ENCODE data around the gene POTEF.
"Not testable (repeated sequence)": the region's sequence is repeated elsewhere in the genome, so short reads cannot be mapped to it uniquely, and the experiment has no call there.

POTEF gene

DNA sequence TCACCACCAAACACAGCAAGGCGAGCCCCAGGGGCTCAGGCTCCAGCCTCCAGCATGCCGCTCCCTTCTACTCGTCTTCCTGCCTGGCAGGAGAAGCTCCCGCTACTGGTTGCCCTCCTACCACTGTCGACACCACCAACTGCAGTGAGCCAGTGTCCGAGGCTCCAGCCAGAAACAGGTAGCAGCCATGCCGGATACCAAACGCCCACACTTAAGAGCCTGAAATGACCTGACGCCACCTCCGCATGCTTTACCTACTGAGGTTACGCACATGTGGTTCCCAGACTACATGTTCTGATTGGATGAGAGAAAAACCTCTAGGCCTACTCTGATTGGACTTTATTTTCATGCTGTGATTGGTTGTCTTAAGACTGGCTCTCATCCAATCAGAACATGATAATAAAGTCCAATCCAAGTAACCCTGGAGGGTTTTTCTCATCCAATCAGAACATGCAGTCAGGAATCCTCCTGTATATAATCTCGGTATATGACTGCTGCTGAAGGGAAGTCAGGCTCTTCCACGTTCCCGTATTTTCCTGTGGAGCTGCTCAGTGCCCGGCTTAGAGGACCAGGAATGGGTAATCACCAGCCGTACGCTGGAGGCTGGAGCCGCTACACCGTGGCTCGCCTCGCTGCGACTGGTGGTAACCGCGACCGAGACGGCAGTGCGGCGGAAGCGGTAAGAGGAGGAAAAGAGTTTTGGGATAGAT, at the start of gene POTEF:
Gene POTEF (minus strand): TSS at position 103 of the 710 bp plus-strand sequence. CDS start 8,707 bp downstream, outside the sequence.
- not testable (repeated sequence) for DNase-seq

DNA sequence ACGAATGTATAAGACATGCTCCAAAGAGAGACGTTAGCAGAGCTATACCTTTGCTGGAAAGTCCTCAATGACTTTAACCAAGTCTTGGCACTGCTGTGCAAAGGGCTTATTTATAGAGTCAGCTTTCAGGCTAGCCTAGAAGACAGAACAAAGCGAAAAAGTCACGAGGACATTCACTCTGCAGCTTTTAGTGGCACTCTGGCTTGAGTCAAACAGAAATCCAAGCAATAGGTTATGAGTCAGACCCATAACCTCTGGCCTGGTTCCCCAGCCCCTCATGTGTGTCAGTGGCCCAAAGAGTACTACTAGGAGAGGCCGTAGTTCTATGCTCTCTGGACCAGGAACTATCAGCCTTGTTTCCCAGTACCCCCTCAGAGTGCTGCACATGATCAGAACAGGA, 45.8 kb upstream of the POTEF start:
- DNase-seq: not testable (repeated sequence)

DNA sequence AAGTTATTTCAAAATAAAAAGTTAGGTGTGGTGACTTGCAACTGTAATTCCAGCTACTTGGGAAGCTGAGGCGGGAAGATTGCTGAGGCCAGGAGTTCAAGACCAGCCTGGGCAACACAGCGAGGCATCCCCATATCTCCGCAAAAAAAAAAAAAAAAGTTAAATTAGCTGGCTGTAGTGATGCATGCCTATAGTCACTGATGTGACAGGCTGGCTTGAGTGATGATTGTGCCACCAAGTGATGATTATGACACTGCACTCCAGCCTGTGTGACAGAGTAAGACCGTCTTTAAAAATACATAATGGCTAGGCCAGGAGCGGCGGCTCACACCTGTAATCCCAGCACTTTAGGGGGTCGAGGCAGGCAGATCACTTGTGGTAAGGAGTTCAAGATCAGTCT, 40.9 kb upstream of the POTEF start:
- no peak for DNase-seq

DNA sequence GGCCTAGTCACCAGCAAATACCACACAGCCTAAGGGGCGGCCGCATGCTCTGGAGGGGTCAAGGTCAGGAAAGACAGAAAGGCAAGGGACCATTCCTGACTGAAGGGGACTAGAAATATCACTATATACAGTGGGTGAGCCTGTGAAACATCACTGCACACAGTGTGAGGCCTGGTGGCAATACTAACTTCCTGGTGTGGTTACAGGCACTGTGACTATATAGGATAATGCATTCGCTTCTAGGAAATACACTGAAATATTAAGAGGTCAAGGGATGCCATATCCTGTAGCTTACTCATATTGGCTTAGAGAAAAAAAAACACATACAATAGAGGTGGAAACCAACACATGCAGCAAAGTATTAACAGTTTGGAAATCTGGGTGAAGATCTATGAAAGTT, 40.1 kb upstream of the POTEF start:
- not testable (repeated sequence) for DNase-seq

DNA sequence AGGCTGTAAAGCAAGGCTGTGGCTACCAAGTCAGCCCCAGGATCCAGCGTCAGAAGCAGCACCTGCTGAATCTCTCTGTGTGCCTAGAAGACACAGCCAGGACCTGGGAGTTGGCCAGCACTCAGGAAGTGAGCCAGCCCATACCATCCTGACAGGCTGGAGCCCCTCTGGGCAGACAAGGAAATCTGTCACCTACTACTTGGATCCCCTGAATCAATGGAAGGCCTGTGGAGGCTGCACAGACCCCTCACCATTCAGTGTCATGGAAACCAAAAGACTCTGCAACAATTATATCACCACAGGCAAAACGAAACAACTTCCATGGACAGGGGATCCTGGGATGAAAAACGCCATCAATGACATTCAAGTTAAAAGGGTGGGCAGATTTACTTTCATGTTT, 37.6 kb upstream of the POTEF start:
- DNase-seq: not testable (repeated sequence)

DNA sequence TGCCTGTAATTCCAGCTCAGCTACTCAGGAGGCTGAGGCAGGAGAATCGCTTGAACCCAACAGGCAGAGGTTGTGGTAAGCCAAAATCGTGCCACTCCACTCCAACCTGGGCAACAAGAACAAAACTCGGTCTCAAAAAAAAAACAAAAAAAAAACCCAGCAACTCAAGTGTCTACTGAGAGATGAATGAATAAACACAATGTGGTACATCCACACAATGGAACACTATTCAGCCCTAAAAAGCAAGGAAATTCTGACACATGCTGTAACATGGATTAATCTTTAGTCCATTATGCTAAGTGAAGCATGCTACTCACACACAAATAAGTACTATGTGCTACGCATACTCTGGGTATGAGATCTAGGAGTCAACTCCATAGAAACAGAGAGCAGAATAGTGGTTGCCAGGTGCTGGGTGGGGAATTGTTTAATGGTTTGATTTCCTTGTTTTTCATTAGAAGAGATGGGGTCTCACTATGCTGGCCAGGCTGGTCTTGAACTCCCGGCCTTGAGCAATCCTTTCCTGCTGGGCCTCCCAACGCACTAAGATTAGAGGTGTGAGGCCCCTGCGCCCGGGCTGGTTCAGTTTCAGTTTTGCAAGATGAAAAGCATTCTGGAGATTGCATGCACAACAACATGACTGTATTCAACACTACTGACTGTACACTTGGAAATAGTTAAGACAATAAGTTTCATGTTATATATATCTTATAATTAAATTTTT, 36.4 kb upstream of the POTEF start:
- DNase-seq: no peak

DNA sequence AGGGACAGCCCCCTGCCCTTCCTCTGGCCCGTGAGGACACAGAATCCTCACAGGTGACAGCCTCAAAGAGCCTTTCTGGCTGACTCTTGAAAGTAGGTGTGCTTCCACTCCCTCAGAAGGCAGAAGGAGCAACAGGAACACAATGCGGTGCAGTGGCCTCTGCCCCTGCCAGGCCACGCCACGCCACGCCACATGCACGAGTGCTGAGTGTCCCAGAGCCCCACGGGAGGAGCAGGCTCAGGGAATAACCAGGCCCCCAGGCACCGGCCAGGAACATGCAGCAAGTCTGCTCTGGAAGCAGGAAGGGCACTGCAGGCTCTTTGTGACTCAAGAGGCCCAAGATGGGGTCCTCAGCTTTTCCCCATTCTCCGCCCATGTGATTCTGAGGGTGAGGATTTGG, 33.9 kb upstream of the POTEF start:
- DNase-seq: no peak

DNA sequence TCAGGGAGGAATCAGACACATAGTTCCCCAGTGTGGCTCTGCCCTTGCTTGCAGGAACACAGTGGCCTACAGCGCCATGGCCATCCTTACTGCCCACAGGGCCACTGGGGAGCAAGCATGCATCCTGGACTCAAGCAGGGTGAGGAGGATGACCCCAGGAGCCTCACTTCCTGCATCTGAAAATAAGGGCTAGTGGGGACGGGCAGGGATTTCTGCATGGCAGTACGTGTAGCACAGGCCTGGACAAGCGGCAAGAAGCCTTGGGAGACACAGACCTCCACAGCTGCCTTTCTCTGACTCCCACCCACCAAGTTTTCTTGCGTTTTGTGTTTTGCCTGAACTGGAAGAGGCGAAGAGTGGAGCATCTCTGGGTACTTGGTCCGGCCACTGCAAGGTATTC, 33.5 kb upstream of the POTEF start:
- DNase-seq: not testable (repeated sequence)

DNA sequence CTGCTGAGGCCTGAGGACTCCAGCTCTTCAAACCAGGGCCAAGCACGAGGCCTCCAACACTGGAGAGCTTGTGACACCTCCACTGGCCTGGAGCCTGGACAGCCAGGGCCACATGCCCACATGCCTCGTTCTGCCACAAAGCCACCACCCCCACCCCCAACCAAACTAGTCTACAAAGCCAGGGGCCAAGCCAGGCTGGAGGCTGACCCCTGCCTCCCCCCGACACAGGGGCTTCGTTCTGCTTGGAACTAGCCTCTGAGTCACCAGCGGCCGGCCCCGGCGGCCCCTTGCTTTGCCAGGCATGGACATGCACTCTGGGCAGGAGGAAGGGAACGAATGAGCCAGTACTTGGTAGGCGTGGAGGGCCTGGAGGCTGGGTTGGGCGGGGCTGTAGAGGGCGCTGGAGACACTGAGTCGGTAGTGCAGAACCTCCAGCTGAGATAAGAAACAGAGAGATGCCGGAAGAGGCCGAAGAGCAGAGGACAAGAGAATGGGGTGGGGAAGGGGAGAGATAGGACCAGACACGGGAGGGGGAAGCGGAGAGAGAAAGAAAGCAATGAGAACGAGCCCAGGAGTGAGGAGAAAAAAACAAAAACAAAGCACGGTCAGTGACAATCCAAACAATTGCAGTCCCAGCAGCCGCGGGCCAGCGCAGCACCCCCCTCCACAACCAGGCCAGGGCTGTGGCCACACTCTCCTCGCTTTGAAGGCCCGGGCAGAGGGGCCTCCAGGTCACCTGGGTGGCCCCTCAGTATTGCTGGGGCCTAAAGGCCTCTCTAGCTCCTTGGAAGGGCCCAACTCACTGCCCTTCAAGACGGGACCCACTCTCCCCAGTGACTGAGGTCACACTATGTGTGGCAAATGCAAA, 32.0 kb upstream of the POTEF start:
- DNase-seq: not testable (repeated sequence)

DNA sequence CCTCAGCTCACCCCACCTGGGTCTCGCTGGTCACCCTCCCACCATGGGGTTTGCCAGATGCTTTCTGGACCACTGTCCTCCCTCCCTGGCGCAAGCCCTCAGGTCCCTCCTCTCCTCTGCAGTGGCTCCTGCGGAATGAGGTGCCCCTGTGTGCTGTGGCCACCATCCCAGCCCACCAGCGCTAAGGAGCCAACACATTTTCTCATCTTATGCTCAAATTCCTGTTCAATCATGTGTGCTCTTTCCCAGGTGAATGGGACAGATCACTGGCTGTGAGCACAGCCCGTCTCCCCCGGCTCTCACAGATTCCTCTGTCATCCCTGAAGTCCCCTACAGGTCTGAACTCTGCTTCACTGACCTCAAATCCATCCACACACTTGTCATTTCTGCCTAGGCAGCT, 31.1 kb upstream of the POTEF start:
- DNase-seq: no peak

DNA sequence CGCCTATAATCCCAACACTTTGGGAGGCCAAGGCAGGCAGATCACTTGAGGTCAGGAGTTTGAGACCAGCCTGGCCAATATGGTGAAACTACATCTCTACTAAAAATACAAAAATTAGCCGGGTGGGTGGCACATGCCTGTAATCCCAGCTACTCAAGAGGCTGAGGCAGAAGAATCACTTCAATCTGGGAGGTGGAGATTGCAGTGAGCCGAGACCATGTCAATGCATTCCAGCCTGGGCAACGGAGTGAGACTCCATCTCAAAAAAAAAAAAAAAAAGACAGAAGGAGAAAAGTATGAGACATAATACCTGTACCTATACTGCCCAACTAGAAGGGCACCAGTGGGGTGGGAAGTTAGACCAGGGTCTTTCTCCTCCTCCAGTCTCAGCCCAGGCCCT, 30.4 kb upstream of the POTEF start:
- DNase-seq: not testable (repeated sequence)

DNA sequence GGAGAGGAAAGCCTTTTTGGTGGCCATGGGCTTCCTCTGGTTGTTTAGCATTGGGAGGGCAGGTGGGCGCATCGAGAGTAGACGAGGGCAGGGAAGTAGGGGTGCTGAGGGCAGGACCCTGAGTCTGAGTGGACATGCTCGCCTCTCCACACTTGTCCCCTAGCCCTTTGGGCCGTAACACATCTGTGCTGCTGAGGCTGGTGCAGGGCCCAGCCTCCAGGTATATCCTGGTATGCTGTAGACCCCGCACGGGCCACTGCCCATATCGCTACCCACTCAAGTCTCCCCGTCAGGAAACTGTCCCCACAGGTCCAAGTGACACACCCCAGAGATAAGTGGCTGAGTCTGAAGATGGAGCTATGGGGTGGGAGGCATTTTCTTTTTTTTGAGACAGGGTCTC, 29.6 kb upstream of the POTEF start:
- DNase-seq: no peak

DNA sequence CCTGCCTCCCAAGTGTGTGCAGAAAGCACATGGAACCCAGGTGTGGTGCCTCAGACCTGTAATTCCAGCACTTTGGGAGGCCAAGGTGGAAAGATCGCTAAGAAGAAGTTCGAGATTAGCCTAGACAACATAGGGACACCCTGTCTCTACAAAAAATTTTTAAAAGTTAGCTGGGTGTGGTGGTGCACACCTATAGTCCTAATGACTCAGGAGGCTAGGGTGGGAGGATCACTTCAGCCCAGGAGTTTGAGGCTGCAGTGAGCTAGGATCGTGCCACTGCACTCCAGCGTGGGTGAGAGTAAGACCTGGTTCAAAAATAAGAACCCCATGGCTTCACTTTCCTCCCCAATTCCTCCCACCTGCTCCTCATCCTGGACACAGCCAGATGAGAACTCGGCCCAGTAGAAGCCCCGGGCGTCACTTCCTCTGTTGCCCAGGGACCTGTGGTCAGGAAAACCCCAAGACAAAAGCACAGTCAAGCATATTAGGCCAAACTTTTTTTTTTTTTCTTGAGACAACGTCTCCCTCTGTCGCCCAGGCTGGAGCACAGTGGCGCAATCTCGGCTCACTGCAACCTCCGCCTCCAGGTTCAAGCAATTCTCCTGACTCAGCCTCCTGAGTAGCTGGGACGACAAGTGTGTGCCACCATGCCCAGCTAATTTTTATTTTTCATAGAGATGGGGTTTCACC, 28.9 kb upstream of the POTEF start:
- DNase-seq: not testable (repeated sequence)

DNA sequence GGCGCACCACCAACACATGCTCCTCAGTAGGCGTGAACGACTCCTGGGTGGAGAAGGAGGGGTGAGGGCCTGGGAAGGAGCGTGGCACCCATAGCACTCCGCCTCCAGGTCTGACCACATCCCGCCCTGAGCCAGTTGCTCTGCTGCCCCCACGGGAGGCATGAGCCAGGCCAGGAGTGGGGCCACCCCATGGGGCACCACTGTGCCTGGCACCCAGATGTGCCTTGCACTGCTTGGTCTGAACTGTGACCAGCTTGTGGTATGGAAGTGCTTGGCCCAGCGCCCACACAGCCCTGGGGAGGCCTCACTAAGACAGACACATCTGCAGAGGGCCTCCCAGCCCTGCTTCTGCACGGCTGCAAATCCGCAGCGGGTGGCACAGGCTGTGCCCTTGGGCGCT, 28.3 kb upstream of the POTEF start:
- DNase-seq: not testable (repeated sequence)

DNA sequence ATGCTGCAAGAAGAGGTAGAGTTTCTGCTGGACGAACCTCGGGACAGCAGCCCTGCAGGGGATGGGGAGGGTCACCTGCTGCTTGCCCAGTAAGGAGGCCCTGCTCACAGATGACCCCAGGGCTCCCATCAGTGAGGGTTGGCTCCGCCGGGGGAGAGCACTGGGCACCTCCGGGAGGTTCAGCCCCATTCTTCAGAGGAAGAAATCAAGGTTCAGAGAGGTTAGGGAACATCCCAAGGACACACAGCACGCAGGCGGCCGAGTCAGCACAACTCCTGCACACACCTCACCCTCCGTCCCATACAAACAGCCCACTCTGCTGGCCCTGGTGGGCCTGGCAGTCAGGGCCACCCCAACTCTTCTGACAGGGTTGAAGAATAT, 27.6 kb upstream of the POTEF start:
- no peak for DNase-seq

DNA sequence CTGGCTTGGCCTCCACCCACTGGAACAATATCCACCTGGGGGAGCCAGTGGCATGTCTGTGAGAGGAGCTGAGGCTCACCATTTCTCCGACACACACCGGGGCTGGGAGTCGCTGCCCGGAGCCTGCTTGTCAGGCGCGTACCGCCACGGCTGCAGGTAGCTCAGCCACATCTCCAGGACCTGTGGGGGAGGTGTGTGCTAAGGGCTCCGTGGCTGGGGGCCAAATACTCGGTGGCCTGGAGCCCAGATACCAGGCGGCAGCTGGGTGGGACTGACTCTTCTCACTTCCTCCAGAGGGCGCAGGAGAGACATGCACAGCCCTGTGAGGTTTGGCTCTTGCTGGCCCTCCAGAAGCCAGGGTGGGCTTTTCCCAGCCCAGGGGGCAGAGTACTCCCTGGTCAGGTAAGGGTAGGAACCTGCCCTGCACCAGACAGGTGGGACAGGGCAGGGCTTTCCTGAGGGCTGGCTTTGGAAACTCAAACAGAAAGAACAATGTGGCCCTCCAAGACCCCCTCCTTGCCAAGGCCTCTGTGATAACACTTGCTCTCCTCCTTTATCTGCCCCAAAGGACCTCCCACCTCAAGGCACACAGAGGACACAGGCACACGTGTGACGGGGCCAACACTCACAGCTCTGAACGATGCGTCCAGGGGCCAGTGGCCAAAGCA, 27.1 kb upstream of the POTEF start:
- peak; percentile 23 for DNase-seq

DNA sequence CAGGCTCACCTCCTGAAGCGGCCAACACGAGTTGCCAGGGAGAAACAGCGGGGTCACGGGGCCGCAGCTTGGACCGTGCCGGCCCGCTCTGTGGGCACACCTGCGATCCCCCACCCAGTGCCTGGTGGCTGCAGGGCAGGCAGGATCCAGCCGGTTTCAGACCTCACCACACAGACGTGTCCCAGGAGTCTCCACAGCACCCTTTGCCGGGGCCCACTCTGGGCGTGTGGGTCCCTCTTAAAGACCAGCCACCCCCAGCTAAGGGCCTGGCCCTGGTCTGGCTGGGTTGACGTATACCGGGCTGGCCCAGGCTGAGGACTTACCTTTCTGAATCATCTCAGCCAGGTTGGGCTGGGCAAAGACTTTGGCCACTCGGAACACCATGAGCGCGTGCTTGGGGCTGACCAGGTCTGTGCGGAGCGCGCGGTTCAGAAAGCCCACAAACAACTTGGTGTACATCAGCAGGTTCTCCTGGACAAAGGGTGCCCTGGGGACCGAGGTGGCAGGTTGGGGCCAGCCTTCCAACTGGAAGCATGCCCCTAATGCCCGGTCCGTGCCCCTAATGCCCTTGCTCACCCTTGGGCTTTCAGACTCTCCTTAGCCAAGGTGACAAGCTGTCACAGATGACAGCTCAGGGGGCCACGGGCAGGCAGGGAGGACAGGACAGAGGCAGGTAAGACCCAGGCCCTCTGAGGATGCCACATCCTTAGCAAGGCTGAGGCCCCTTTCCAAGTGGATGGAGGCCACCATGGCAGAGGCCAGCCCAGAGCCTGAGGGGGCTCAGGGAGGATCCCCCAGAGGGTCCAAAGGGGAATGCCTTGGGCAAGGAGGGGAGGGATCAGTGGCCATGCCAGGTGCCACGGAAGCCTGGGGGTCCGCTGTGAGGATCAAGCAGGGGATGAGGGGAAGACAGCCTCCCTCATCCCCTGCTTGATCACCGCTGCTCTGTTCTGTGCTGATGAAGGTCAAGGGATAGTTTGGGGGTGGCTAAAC, 26.0 kb upstream of the POTEF start:
- no peak for DNase-seq

DNA sequence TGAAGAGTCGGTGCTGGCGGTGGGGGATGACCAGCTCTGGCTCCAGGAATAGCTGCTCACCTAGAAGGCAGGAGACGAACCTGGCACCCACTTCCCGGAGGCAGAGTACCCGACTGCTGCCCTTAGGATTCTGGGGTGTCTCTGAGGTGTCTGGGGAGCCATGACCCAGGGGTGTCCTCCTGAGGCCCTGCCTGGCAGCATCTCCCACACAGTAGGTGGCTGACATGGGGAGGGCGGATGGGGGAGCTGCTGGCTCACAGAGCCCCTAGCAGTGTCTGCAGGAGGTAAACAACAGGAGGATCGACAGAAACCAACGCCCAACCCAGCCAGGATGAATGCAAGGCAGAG, 25.4 kb upstream of the POTEF start:
- not testable (repeated sequence) for DNase-seq

DNA sequence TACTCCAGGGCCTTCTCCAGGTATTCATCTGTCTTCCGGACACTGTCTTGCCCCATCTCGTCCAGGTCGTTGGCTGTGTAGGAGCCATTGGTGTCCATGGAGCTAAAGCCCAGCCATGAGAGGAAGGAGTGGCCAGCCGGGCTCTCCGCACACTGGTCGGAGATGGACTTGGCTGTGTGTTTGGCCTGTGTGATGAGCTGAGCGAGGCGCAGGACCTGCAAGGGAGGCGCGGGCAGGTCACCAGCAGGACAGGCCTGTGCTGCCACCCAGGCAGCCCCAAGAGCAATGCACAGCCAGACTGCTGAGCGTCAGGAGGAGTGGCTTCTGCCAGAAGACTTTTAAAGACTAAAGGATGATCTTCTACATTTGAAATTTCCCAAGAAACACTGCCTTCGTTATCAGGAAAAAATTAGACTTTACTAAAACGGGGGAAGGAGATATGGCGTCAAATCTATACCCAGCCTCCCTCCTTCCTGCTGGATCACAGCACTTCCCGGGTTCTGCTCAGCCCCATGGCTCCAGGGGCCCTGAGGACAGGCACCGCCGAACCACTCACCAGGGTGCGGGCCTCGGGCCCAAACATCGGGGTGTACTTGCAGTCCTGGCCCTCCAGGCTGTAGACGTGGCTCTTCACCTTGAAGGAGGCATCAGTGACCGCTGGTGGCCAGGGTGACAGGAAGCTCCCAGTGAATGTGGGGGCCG, 24.9 kb upstream of the POTEF start:
- DNase-seq: not testable (repeated sequence)

DNA sequence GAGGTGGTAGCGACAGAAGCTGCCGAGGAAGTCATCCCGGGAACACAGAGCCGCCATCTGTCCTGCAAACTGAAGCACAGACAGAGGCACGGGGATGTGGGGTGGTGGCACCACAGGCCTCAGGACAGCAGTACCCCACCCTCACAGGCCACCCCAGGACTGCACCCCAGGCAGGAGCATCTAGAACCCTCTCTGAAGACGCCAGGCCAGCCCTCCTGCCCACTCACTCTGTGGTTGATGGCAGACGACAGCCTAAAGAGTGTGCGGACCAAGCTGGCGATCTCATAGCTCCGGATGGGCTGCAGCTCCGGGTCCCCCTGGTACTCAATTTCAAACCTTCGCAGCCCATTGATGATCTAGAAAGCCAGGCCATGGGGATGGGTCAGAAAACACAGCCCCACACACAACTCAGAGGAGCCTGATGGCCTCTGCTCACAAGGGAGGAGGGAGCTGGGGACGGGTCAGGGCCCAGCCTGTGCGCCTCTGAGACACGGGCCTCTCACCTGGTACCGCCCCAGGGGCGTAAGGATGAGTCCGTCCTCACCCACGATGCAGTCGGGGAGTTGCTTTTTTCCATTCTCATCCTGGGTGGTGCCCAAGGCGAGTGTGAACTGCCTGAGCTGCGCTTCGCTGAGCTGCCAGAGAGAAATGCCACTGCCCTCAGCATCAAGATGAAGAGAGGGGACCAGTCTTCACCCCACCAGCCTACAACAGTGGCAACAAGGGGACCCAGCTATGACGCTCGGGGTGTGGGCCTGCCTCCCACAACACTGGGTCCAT, 24.0 kb upstream of the POTEF start:
- no peak for DNase-seq

All from stimulated activated CD4-positive, alpha-beta T cell treated with anti-CD3 and anti-CD28 coated beads, Interleukin-15, amount 100 ng/mL, for 24 hours (primary cell).